Lower lobe of right lung (tissue), 2 donors: ENCODE measurements around the gene SLC19A2. TPM values are rescaled to one million over a fixed set of nuclear protein-coding genes. Genes with fewer than 3 reads are reported as not detected.

Experiments used
- ATAC-seq, 2 donors: fragments of 200-7000 bp; cut with Tn5 transposase; one replicate each; pipeline ENCODE4 v1.9.1; 2020 to 2022; ENCODE audit warnings: mild to moderate bottlenecking in 2 of 2, moderate library complexity in 2 of 2
- DNase-seq: peaks from one replicate; pipeline ENCODE4 v3.0.0-alpha.2; 2020
- H3K27ac ChIP-seq: fragments of 200-600 bp; one replicate; pipeline ENCODE4 v1.8.0; 2022
- H3K27me3 ChIP-seq: fragments of 200-600 bp; one replicate; pipeline ENCODE4 v1.8.0; 2022; ENCODE audit warnings: low read depth
- H3K36me3 ChIP-seq: fragments of 200-600 bp; one replicate; pipeline ENCODE4 v1.8.0; 2022; ENCODE audit warnings: mild to moderate bottlenecking
- H3K4me1 ChIP-seq: fragments of 200-600 bp; one replicate; pipeline ENCODE4 v1.8.0; 2022
- H3K4me3 ChIP-seq: fragments of 200-600 bp; one replicate; pipeline ENCODE4 v1.8.0; 2022; ENCODE audit warnings: mild to moderate bottlenecking
- H3K9me3 ChIP-seq: fragments of 200-600 bp; one replicate; pipeline ENCODE4 v1.8.0; 2022
- CTCF ChIP-seq: fragments of 200-600 bp; IDR thresholded peaks from one replicate; pipeline ENCODE4 v1.8.0; 2022; ENCODE audit warnings: antibody characterized with exemption, mild to moderate bottlenecking
- intact Hi-C: fragments of 100-400 bp; cut with DNase I; formaldehyde crosslinking; loops from one replicate; pipeline ENCODE4 v1.11.0; 2022
- total RNA-seq: library from RNA; stranded (reverse); fragmentation: NEBNext Ultra II Directional; extraction: Animal tissue kit (Norgen Biotek cat#: 25700); gene quantifications from one replicate; pipeline ENCODE4 v1.2.1, GENCODE V29; 2021
- donor health status: DM: no; HTN: yes; CAD: no; lungs with severe emphysema.

SLC19A2 gene
- total RNA-seq, 1 donor from 2014 or later, result 11.1 TPM

GRCh38 chr1:169460191-169460833 lies 25.4 kb downstream of the SLC19A2 start:
- H3K27me3 ChIP-seq, result no peaks in the 10 kb centered on the region
- H3K27ac ChIP-seq, result no peak overlapping the region
- intact Hi-C loops, result loop anchor here (10.0 kb wide), 1 partner anchor 84 kb away; no protein-coding TSS in a partner anchor
- H3K4me3 ChIP-seq, result peak overlapping the region; percentile 37
- H3K4me1 ChIP-seq, result peaks cover 9% of the 10 kb centered on the region
- peaks cover 1% of the 10 kb centered on the region for H3K36me3 ChIP-seq
- TF ChIP-seq CTCF, result no peak
- no peaks in the 10 kb centered on the region for H3K9me3 ChIP-seq
- ATAC-seq, result peak; percentile 76 to 78
- DNase-seq, result peak; percentile 59

GRCh38 chr1:169457443-169457842 lies 28.3 kb downstream of the SLC19A2 start:
- no peak for ATAC-seq

GRCh38 chr1:169456029-169456428 lies 29.7 kb downstream of the SLC19A2 start:
- intact Hi-C loops, result no loop called here
- H3K27me3 ChIP-seq, result no peaks in the 10 kb centered on the region
- DNase-seq (no peak), ATAC-seq (no peak)
- TF ChIP-seq CTCF, result no peak
- H3K4me3 ChIP-seq, result no peak overlapping the region
- peaks cover 9% of the 10 kb centered on the region for H3K4me1 ChIP-seq
- no peak overlapping the region for H3K27ac ChIP-seq
- H3K36me3 ChIP-seq, result no peaks in the 10 kb centered on the region
- H3K9me3 ChIP-seq, result no peaks in the 10 kb centered on the region

More at GRCh38 chr1:169457443-169457842, 28.3 kb downstream of the SLC19A2 start:
- Histone ChIP-seq H3K4me1 (peaks cover 9% of the 10 kb centered on the region), H3K27ac (no peak overlapping the region), H3K4me3 (no peak overlapping the region), H3K27me3 (no peaks in the 10 kb centered on the region), H3K36me3 (no peaks in the 10 kb centered on the region), H3K9me3 (no peaks in the 10 kb centered on the region)
- DNase-seq, result no peak
- intact Hi-C loops, result no loop called here
- no peak for TF ChIP-seq CTCF

GRCh38 chr1:169452921-169453320 lies 32.8 kb downstream of the SLC19A2 start:
- TF ChIP-seq CTCF, result no peak
- no peak overlapping the region for H3K27ac ChIP-seq

GRCh38 chr1:169451218-169451824 lies 34.4 kb downstream of the SLC19A2 start:
- ATAC-seq (peak; percentile 47 to 56), DNase-seq (no peak)
- Histone ChIP-seq H3K27me3 (no peaks in the 10 kb centered on the region), H3K4me1 (no peaks in the 10 kb centered on the region), H3K27ac (no peak overlapping the region), H3K36me3 (no peaks in the 10 kb centered on the region), H3K4me3 (no peak overlapping the region), H3K9me3 (no peaks in the 10 kb centered on the region)
- TF ChIP-seq CTCF, result no peak
- intact Hi-C loops, result no loop called here

More at GRCh38 chr1:169452921-169453320, 32.8 kb downstream of the SLC19A2 start:
- Histone ChIP-seq H3K4me3 (no peak overlapping the region), H3K27me3 (no peaks in the 10 kb centered on the region), H3K9me3 (no peaks in the 10 kb centered on the region), H3K4me1 (no peaks in the 10 kb centered on the region), H3K36me3 (no peaks in the 10 kb centered on the region)
- DNase-seq, result no peak
- intact Hi-C loops, result no loop called here
- no peak for ATAC-seq
